Right atrium auricular region (tissue), 2 donors: ENCODE results near the gene USP28. TPM values are rescaled to one million over a fixed set of nuclear protein-coding genes. Genes with fewer than 3 reads are reported as not detected.

Experiments used
- DNase-seq: peaks from one replicate; pipeline ENCODE4 v3.0.0-alpha.2; 2019; ENCODE audit warnings: low spot score
- H3K27ac ChIP-seq, 2 donors: fragments of 200-600 bp; sonication (generic); 1 replicate in 1 of 2; 2 replicates in 1 of 2; pipeline ENCODE4 v1.5.1; 2016 to 2019
- H3K27me3 ChIP-seq, 2 donors: fragments of 200-600 bp; sonication (generic); one replicate each; pipeline versions ENCODE4 v1.5.1 to v1.6.0; 2017 to 2019
- H3K36me3 ChIP-seq: fragments of 200-600 bp; sonication (generic); one replicate; pipeline ENCODE4 v1.5.1; 2016
- H3K4me1 ChIP-seq, 2 donors: fragments of 200-600 bp; sonication (generic); one replicate each; pipeline versions ENCODE4 v1.5.1 to v1.6.0; 2017 to 2019
- H3K4me3 ChIP-seq, 2 donors: fragments of 200-600 bp; sonication (generic); 1 replicate in 1 of 2; 2 replicates in 1 of 2; pipeline ENCODE4 v1.5.1; 2017 to 2019; ENCODE audit warnings: mild to moderate bottlenecking in 1 of 2, moderate library complexity in 1 of 2
- H3K9me3 ChIP-seq, 2 donors: fragments of 200-600 bp; sonication (generic); one replicate each; pipeline ENCODE4 v1.5.1; 2019
- CTCF ChIP-seq, 2 donors: fragments of 200-600 bp; sonication (generic); IDR thresholded peaks; one replicate each; pipeline ENCODE4 v1.5.1; 2019; ENCODE audit warnings: antibody characterized with exemption in 2 of 2
- total RNA-seq, 2 donors: library from RNA; depleted of rRNA; stranded (reverse); fragments of >200 nt; gene quantifications; one replicate each; pipeline ENCODE4 v1.1.0, GENCODE V29; 2016

USP28 gene
- total RNA-seq, 2 donors from 2014 or later, result 116 to 135 TPM

- TF ChIP-seq CTCF (IDR thresholded peaks at IDR 0.05), result no peak
- H3K36me3 ChIP-seq, result peaks cover 89% of the 10 kb centered on the region
- no peak overlapping the region for H3K4me3 ChIP-seq
- H3K27me3 ChIP-seq, result no peaks in the 10 kb centered on the region
- H3K4me1 ChIP-seq, result no peaks in the 10 kb centered on the region
- no peaks in the 10 kb centered on the region for H3K9me3 ChIP-seq
- no peak overlapping the region for H3K27ac ChIP-seq
- DNase-seq, result no peak
These were observed 47.2 kb downstream of the USP28 start for GRCh38 chr11:113828191-113828590.

GRCh38 chr11:113827477-113827876, 47.9 kb downstream of the USP28 start:
- no peak for DNase-seq
- Histone ChIP-seq H3K27ac (no peak overlapping the region), H3K27me3 (no peaks in the 10 kb centered on the region), H3K4me3 (no peak overlapping the region), H3K4me1 (no peaks in the 10 kb centered on the region), H3K36me3 (peaks cover 89% of the 10 kb centered on the region), H3K9me3 (no peaks in the 10 kb centered on the region)
- TF ChIP-seq CTCF (IDR thresholded peaks at IDR 0.05), result no peak

- TF ChIP-seq CTCF (IDR thresholded peaks at IDR 0.05), result no peak
- H3K36me3 ChIP-seq, result peaks cover 83% of the 10 kb centered on the region
- no peaks in the 10 kb centered on the region for H3K9me3 ChIP-seq
- no peaks in the 10 kb centered on the region for H3K27me3 ChIP-seq
- no peak for DNase-seq
- no peaks in the 10 kb centered on the region for H3K4me1 ChIP-seq
- no peak overlapping the region for H3K27ac ChIP-seq
- no peak overlapping the region for H3K4me3 ChIP-seq
These were observed 56.9 kb downstream of the USP28 start for GRCh38 chr11:113818426-113818825.

GRCh38 chr11:113817626-113818025, 57.7 kb downstream of the USP28 start:
- no peak overlapping the region for H3K4me3 ChIP-seq
- H3K27ac ChIP-seq, result no peak overlapping the region
- no peaks in the 10 kb centered on the region for H3K4me1 ChIP-seq
- no peaks in the 10 kb centered on the region for H3K27me3 ChIP-seq
- H3K9me3 ChIP-seq, result no peaks in the 10 kb centered on the region
- no peak for TF ChIP-seq CTCF (IDR thresholded peaks at IDR 0.05)
- H3K36me3 ChIP-seq, result peaks cover 81% of the 10 kb centered on the region
- no peak for DNase-seq

- no peaks in the 10 kb centered on the region for H3K27me3 ChIP-seq
- no peak for TF ChIP-seq CTCF (IDR thresholded peaks at IDR 0.05)
- no peak overlapping the region for H3K4me3 ChIP-seq
- H3K36me3 ChIP-seq, result peaks cover 77% of the 10 kb centered on the region
- no peak overlapping the region for H3K27ac ChIP-seq
- no peaks in the 10 kb centered on the region for H3K4me1 ChIP-seq
- DNase-seq, result no peak
- no peaks in the 10 kb centered on the region for H3K9me3 ChIP-seq
These were observed 58.2 kb downstream of the USP28 start for GRCh38 chr11:113817162-113817561.

- Histone ChIP-seq H3K36me3 (peaks cover 78% of the 10 kb centered on the region), H3K27ac (no peak overlapping the region), H3K9me3 (no peaks in the 10 kb centered on the region), H3K4me3 (no peak overlapping the region), H3K4me1 (no peaks in the 10 kb centered on the region), H3K27me3 (no peaks in the 10 kb centered on the region)
- no peak for TF ChIP-seq CTCF (IDR thresholded peaks at IDR 0.05)
- DNase-seq, result no peak
These were observed 61.2 kb downstream of the USP28 start for GRCh38 chr11:113814181-113814580.
